Trophoblast cell (in vitro differentiated cells and primary cell): Measurements from ENCODE around the gene RRP1B.

Experiments used
- DNase-seq, 2 donors: peaks; one replicate each; pipeline ENCODE4 v3.0.0-alpha.2; 2016
- H2AFZ ChIP-seq: 2 replicates; pipeline ENCODE4 v1.6.1; 2013; ENCODE audit warnings: low read length, moderate library complexity, mild to moderate bottlenecking; ENCODE audit not compliant: insufficient read depth, poor library complexity
- H2AK5ac ChIP-seq: 2 replicates; pipeline ENCODE4 v1.6.1; 2013; ENCODE audit warnings: mild to moderate bottlenecking, low read length
- H2BK120ac ChIP-seq: 2 replicates; pipeline ENCODE4 v1.6.1; 2013; ENCODE audit warnings: low read length, mild to moderate bottlenecking, moderate library complexity; ENCODE audit not compliant: insufficient read depth, poor library complexity
- H2BK12ac ChIP-seq: 2 replicates; pipeline ENCODE4 v1.6.1; 2013; ENCODE audit warnings: mild to moderate bottlenecking, low read length, moderate library complexity
- H2BK5ac ChIP-seq: 2 replicates; pipeline ENCODE4 v1.6.1; 2013; ENCODE audit warnings: low read length, low read depth, moderate library complexity, mild to moderate bottlenecking; ENCODE audit not compliant: poor library complexity
- H3K14ac ChIP-seq: 2 replicates; pipeline ENCODE4 v1.6.1; 2013; ENCODE audit warnings: mild to moderate bottlenecking, low read length
- H3K18ac ChIP-seq: 2 replicates; pipeline ENCODE4 v1.6.1; 2013; ENCODE audit warnings: mild to moderate bottlenecking, low read length
- H3K23ac ChIP-seq: 2 replicates; pipeline ENCODE4 v1.6.1; 2013; ENCODE audit warnings: low read length
- H3K27ac ChIP-seq: 2 replicates; pipeline ENCODE4 v1.5.1; 2013; ENCODE audit warnings: low read depth, mild to moderate bottlenecking, inconsistent platforms, low read length, moderate library complexity
- H3K27me3 ChIP-seq: 2 replicates; pipeline ENCODE4 v1.6.1; 2013; ENCODE audit warnings: inconsistent platforms, mild to moderate bottlenecking, low read length, moderate library complexity; ENCODE audit not compliant: insufficient read depth
- H3K36me3 ChIP-seq, 2 experiments: 1 replicate in 1 of 2; 2 replicates in 1 of 2; pipeline ENCODE4 v1.6.1; 2013; ENCODE audit warnings: low read length in 2 of 2, mild to moderate bottlenecking in 2 of 2, moderate library complexity in 1 of 2; ENCODE audit not compliant: insufficient read depth in 2 of 2, control insufficient read depth in 1 of 2
- H3K4ac ChIP-seq: 2 replicates; pipeline ENCODE4 v1.6.1; 2013; ENCODE audit warnings: low read depth, mild to moderate bottlenecking, low read length, moderate library complexity
- H3K4me1 ChIP-seq, 2 experiments: 1 replicate in 1 of 2; 2 replicates in 1 of 2; pipeline ENCODE4 v1.6.1; 2013; ENCODE audit warnings: low read length in 2 of 2, mild to moderate bottlenecking in 2 of 2, moderate library complexity in 1 of 2; ENCODE audit not compliant: insufficient read depth in 2 of 2, control insufficient read depth in 1 of 2
- H3K4me2 ChIP-seq: 2 replicates; pipeline ENCODE4 v1.6.1; 2013; ENCODE audit warnings: inconsistent platforms, mild to moderate bottlenecking, low read length, moderate library complexity
- H3K4me3 ChIP-seq: 2 replicates; pipeline ENCODE4 v1.5.1; 2013; ENCODE audit warnings: mild to moderate bottlenecking, low read depth, low read length, inconsistent platforms
- H3K79me1 ChIP-seq: one replicate; pipeline ENCODE4 v1.6.1; 2013; ENCODE audit warnings: low read length
- H3K79me2 ChIP-seq: 2 replicates; pipeline ENCODE4 v1.6.1; 2013; ENCODE audit warnings: low read length, mild to moderate bottlenecking; ENCODE audit not compliant: control insufficient read depth, insufficient read depth, poor library complexity
- H3K9ac ChIP-seq: 2 replicates; pipeline ENCODE4 v1.6.1; 2013; ENCODE audit warnings: mild to moderate bottlenecking, low read length
- H3K9me3 ChIP-seq: 2 replicates; pipeline ENCODE4 v1.6.1; 2013; ENCODE audit warnings: low read depth, mild to moderate bottlenecking, control low read depth, inconsistent platforms, low read length; ENCODE audit not compliant: insufficient read depth
- H4K12ac ChIP-seq: 2 replicates; pipeline ENCODE4 v1.6.1; 2013; ENCODE audit warnings: low read depth, mild to moderate bottlenecking, low read length, moderate library complexity
- H4K8ac ChIP-seq: 2 replicates; pipeline ENCODE4 v1.6.1; 2013; ENCODE audit warnings: low read depth, mild to moderate bottlenecking, low read length, moderate library complexity
- H4K91ac ChIP-seq: one replicate; pipeline ENCODE4 v1.6.1; 2013; ENCODE audit warnings: low read depth, mild to moderate bottlenecking, low read length, moderate library complexity
- WGBS: extraction: QIAGEN DNeasy Blood & Tissue Kit; methylation state at CpG from one replicate; pipeline ENCODE4 v1.1.7; 2013; ENCODE audit warnings: missing lambda C conversion rate; ENCODE audit not compliant: insufficient read length, insufficient coverage; ENCODE audit errors: extremely low coverage; 5-methylcytosine and 5-hydroxymethylcytosine counted together

The RRP1B gene

DNA sequence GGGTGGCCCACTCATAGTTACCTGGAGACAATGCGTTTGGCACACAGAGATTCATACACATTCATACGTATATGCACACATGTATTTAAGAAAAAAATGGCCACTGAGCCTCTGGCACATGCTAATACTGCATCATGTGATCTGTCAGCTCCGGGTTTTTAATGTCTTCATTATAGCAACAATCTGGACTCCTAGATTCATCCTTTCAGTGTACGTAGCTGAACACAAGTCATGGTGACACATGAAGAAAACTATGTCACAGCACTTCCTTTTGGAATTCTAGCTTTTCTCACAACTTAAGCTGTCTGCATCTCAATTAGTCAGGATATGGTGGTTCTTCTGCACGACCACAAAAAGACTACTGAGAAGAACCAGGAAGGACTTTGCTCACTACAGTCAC, 24.7 kb upstream of the RRP1B start:
- H3K79me1 ChIP-seq = no peaks in the 10 kb centered on the region
- H3K4ac ChIP-seq = no peak overlapping the region
- H3K79me2 ChIP-seq = no peaks in the 10 kb centered on the region
- no peak overlapping the region for H4K91ac ChIP-seq
- no peaks in the 10 kb centered on the region for H3K36me3 ChIP-seq
- H3K4me2 ChIP-seq = no peak overlapping the region
- no peak overlapping the region for H3K27ac ChIP-seq
- DNase-seq = peak in 1 of 2 donors; percentile 60
- peaks cover 0 to 2% of the 10 kb centered on the region in 2 experiments for H3K4me1 ChIP-seq
- no peak overlapping the region for H3K4me3 ChIP-seq
- no peak overlapping the region for H3K23ac ChIP-seq
- no peak overlapping the region for H2AFZ ChIP-seq
- H3K9ac ChIP-seq = no peak overlapping the region
- no peak overlapping the region for H2AK5ac ChIP-seq
- H2BK120ac ChIP-seq = no peak overlapping the region
- no CpG with 5 or more reads among the region's 5 CpGs for WGBS
- peaks cover 7% of the 10 kb centered on the region for H3K9me3 ChIP-seq
- H3K14ac ChIP-seq = no peak overlapping the region
- H2BK5ac ChIP-seq = no peak overlapping the region
- H3K27me3 ChIP-seq = no peaks in the 10 kb centered on the region
- H2BK12ac ChIP-seq = no peak overlapping the region
- no peak overlapping the region for H3K18ac ChIP-seq
- H4K8ac ChIP-seq = no peak overlapping the region
- no peak overlapping the region for H4K12ac ChIP-seq

DNA sequence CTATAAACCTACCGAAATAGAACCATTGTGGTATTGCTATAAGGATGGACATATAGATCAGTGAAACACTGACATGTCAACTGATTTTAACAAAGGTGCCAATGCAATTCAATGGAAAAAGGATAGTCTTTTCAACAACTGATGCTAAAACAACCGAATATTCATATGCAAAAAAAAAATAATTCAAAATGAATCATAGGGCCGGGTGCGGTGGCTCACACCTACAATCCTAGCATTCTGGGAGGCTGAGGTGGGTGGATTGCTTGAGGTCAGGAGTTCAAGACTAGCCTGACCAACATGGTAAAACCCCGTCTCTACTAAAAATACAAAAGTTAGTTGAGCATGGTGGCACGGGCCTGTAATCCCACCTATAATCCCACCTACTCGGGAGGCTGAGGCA, 23.9 kb upstream of the RRP1B start:
- Histone ChIP-seq H2BK120ac (no peak overlapping the region), H3K4ac (no peak overlapping the region), H3K79me1 (no peaks in the 10 kb centered on the region), H3K23ac (no peak overlapping the region), H2BK12ac (no peak overlapping the region), H3K27me3 (no peaks in the 10 kb centered on the region), H2AK5ac (no peak overlapping the region), H3K27ac (no peak overlapping the region), H3K4me2 (no peak overlapping the region), H3K18ac (no peak overlapping the region), H3K4me3 (no peak overlapping the region), H3K14ac (no peak overlapping the region), H2BK5ac (no peak overlapping the region), H2AFZ (no peak overlapping the region), H4K12ac (no peak overlapping the region), H3K4me1 (peaks cover 0 to 2% of the 10 kb centered on the region in 2 experiments), H3K9ac (no peak overlapping the region), H3K9me3 (peaks cover 7% of the 10 kb centered on the region), H3K79me2 (no peaks in the 10 kb centered on the region), H4K8ac (no peak overlapping the region), H4K91ac (no peak overlapping the region), H3K36me3 (no peaks in the 10 kb centered on the region)
- WGBS = no CpG with 5 or more reads among the region's 7 CpGs
- no peak for DNase-seq

DNA sequence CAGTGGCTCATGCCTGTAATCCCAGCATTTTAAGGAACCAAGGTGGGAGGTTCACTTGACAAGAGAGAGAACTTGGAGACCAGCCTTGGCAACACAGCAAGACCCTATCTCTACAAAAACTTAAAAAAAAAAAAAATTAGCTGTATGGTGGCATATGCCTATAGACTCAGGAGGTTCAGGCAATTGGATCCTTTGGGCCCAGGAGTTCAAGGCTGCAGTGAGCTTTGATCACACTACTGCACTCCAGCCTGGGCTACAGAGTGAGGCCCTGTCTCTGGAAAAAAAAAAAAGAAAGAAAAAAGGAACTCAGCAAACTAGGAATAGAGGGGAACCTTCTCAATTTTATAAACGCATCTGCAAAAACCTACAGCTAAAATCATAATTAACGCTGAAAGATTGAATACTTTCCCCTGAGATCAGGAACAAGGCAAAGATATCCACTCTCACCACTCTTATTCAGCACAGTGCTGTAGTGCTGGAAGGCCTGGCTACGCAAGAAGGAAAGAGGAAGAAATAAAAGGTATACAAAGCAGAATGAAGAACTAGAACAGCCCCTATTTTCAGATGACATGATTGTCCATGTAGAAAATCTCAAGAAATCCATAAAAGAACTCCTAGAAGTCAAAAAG, 21.7 kb upstream of the RRP1B start:
- no peak overlapping the region for H4K8ac ChIP-seq
- no peak for DNase-seq
- H3K4me2 ChIP-seq = no peak overlapping the region
- no peaks in the 10 kb centered on the region for H3K9me3 ChIP-seq
- no peaks in the 10 kb centered on the region for H3K79me2 ChIP-seq
- no peaks in the 10 kb centered on the region for H3K4me1 ChIP-seq
- no peak overlapping the region for H2AFZ ChIP-seq
- no peak overlapping the region for H2BK12ac ChIP-seq
- no peak overlapping the region for H3K18ac ChIP-seq
- no peaks in the 10 kb centered on the region for H3K79me1 ChIP-seq
- no peak overlapping the region for H2BK120ac ChIP-seq
- H3K4ac ChIP-seq = no peak overlapping the region
- H3K27me3 ChIP-seq = no peaks in the 10 kb centered on the region
- H3K14ac ChIP-seq = no peak overlapping the region
- H3K9ac ChIP-seq = no peak overlapping the region
- no peak overlapping the region for H3K23ac ChIP-seq
- no CpG with 5 or more reads among the region's 3 CpGs for WGBS
- H2BK5ac ChIP-seq = no peak overlapping the region
- H3K36me3 ChIP-seq = no peaks in the 10 kb centered on the region
- H3K27ac ChIP-seq = no peak overlapping the region
- no peak overlapping the region for H4K91ac ChIP-seq
- no peak overlapping the region for H4K12ac ChIP-seq
- no peak overlapping the region for H3K4me3 ChIP-seq
- H2AK5ac ChIP-seq = no peak overlapping the region

DNA sequence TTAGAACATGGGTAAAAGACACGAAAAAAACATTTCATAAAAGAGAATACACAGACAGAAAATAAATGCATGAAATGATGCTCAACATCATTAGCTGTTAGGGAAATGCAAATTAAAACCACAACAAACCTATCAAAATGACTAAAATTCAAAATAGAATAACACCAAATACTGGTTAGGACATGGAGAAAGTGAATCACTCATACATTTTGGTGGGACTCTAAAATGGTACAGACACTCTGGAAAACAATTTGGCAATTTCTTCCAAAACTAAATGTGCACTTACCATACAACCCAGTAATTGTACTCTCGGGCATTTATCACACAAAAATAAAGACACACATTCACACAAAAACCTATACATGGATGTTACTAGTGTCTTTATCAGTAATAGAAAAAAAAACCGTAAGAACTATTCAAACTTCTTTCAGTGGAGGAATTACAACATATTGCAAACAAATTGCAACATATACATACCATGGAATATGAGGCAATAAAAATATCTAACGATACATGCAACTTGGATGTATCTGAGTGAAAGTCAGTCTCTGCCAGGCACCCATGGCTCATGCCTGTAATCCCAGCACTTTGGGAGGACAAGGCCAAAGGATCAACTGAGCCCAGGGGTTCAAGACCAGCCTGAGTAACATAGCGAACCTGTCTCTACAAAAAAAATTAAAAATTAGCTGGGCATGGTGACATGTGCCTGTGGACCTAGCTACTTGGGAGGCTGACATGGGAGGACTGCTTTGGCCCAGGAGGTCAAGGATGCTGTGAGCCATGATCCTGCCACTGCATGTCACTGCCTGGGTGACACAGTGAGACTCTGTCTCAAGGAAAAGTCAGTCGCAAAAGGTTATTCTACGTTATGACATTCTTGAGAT, 19.6 kb upstream of the RRP1B start:
- Histone ChIP-seq H3K4me3 (no peak overlapping the region), H4K91ac (no peak overlapping the region), H3K4me2 (no peak overlapping the region), H2BK5ac (no peak overlapping the region), H3K36me3 (no peaks in the 10 kb centered on the region), H2BK12ac (peak overlapping the region; percentile 58), H3K18ac (no peak overlapping the region), H3K27ac (no peak overlapping the region), H3K9ac (no peak overlapping the region), H3K4me1 (no peaks in the 10 kb centered on the region), H2AK5ac (peak overlapping the region; percentile 62), H4K8ac (peak overlapping the region; percentile 28), H3K9me3 (no peaks in the 10 kb centered on the region), H4K12ac (peak overlapping the region; percentile 30), H3K4ac (no peak overlapping the region), H3K79me1 (peaks cover 3% of the 10 kb centered on the region), H3K79me2 (no peaks in the 10 kb centered on the region), H3K27me3 (no peaks in the 10 kb centered on the region), H3K14ac (no peak overlapping the region), H3K23ac (no peak overlapping the region), H2AFZ (no peak overlapping the region), H2BK120ac (no peak overlapping the region)
- peak in 1 of 2 donors; percentile 88 for DNase-seq
- WGBS = no CpG with 5 or more reads among the region's 7 CpGs
